HepG2 (cell line): ENCODE data around the gene RASL12. TPM values are rescaled to one million over a fixed set of nuclear protein-coding genes. Genes with fewer than 3 reads are reported as not detected.

ENCODE experiments used
- ATAC-seq: fragments of 200-7000 bp; cut with Tn5 transposase; 3 replicates; pipeline ENCODE4 v1.9.1; 2020; ENCODE audit warnings: mild to moderate bottlenecking, moderate library complexity
- BruUV-seq: library from RNA; stranded (reverse); fragments of 400-500 nt; replicated peaks from 2 replicates; lab custom pipeline; 2021; lab: Mats Ljungman, UMichigan
- CTCF ChIA-PET: fragments of 300-600 bp; formaldehyde crosslinking; extraction: SDS; loops from one replicate; lab custom pipeline; 2021; ENCODE audit warnings: low total read pairs, inconsistent platforms, low intra/inter-chr PET ratio; lab: Yijun Ruan, JAX
- POLR2A ChIA-PET: fragments of 350-600 bp; sonication (Branson Sonifier 250); formaldehyde crosslinking; loops from one replicate; lab custom pipeline; 2020; ENCODE audit warnings: antibody characterized with exemption, inconsistent platforms; lab: Yijun Ruan, JAX
- DNase-seq: peaks from one replicate; pipeline ENCODE4 v3.0.0-alpha.2; 2015; ENCODE audit warnings: low spot score
- FAIRE-seq: peaks from 3 replicates; lab custom pipeline; 2011; peaks lifted over from hg19 to GRCh38; lab: Jason Lieb, UNC
- H2AFZ ChIP-seq: one replicate; pipeline ENCODE4 v1.6.1; 2011; ENCODE audit warnings: low read length, inconsistent platforms
- H3K27ac ChIP-seq: fragments of 300-600 bp; 3 replicates; pipeline ENCODE4 v1.8.0; 2011; ENCODE audit warnings: mixed run types, mild to moderate bottlenecking, mixed read lengths, low read length, inconsistent platforms; ENCODE audit not compliant: insufficient read depth; ENCODE audit errors: extremely low read length
- H3K27me3 ChIP-seq, 2 experiments: fragments of 200-600 bp in 1 of 2; 2 replicates in 1 of 2; 3 replicates in 1 of 2; pipeline versions ENCODE4 v1.6.0 to v1.8.0; 2011; ENCODE audit warnings: low read length in 2 of 2, mild to moderate bottlenecking in 2 of 2, moderate library complexity in 2 of 2, inconsistent platforms in 1 of 2; ENCODE audit not compliant: insufficient read depth in 2 of 2, control insufficient read depth in 1 of 2
- H3K36me3 ChIP-seq, 2 experiments: fragments of 200-600 bp in 1 of 2; replicated peaks in 1 of 2; 2 replicates in 1 of 2; 3 replicates in 1 of 2; pipeline versions ENCODE4 v1.5.1 to v1.8.0; 2011; ENCODE audit warnings: low read length in 2 of 2, inconsistent platforms in 1 of 2; ENCODE audit not compliant: insufficient read depth in 2 of 2, control insufficient read depth in 1 of 2
- H3K4me1 ChIP-seq: 2 replicates; pipeline ENCODE4 v1.5.1; 2012; ENCODE audit warnings: low read length, inconsistent platforms; ENCODE audit not compliant: insufficient read depth
- H3K4me2 ChIP-seq: 2 replicates; pipeline ENCODE4 v1.6.0; 2011; ENCODE audit warnings: low read depth, low read length, inconsistent platforms
- H3K4me3 ChIP-seq, 3 experiments: fragments of 200-600 bp in 1 of 3; sonication (generic), shearing (Covaris generic) in 1 of 3; replicated peaks in 1 of 3; 2 replicates each; pipeline ENCODE4 v1.5.1; 2011 to 2016; ENCODE audit warnings: low read length in 3 of 3, inconsistent platforms in 2 of 3, low read depth in 2 of 3, mild to moderate bottlenecking in 2 of 3, control low read depth in 1 of 3, mixed read lengths in 1 of 3; ENCODE audit not compliant: insufficient read depth in 1 of 3
- H3K79me2 ChIP-seq: one replicate; pipeline ENCODE4 v1.6.1; 2011; ENCODE audit warnings: low read length, inconsistent platforms; ENCODE audit not compliant: insufficient read depth
- H3K9ac ChIP-seq: 2 replicates; pipeline ENCODE4 v1.6.0; 2011; ENCODE audit warnings: mild to moderate bottlenecking, low read depth, low read length, inconsistent platforms; ENCODE audit not compliant: insufficient read depth
- H3K9me3 ChIP-seq: 2 replicates; pipeline ENCODE4 v1.5.1; 2012; ENCODE audit warnings: mild to moderate bottlenecking, low read length
- H4K20me1 ChIP-seq: 2 replicates; pipeline ENCODE4 v1.6.0; 2011; ENCODE audit warnings: inconsistent platforms, mild to moderate bottlenecking, low read length, moderate library complexity; ENCODE audit not compliant: insufficient read depth
- AKAP8 ChIP-seq: sonication (generic); formaldehyde crosslinking; IDR thresholded peaks from 2 replicates; pipeline ENCODE4 v1.5.1; 2020; ENCODE audit warnings: mild to moderate bottlenecking, missing genetic modification reagents
- CEBPG ChIP-seq: IDR thresholded peaks from 2 replicates; pipeline ENCODE4 v1.6.1; 2016
- CREB1 ChIP-seq, 2 experiments: fragments of 450-650 bp in 1 of 2; IDR thresholded peaks; 2 replicates each; pipeline ENCODE4 v1.6.1; 2016 to 2017; ENCODE audit warnings: control low read depth in 1 of 2, mild to moderate bottlenecking in 1 of 2, missing compliant biosample characterization in 1 of 2, missing genetic modification characterization in 1 of 2
- DMAP1 ChIP-seq: IDR thresholded peaks from 2 replicates; pipeline ENCODE4 v1.6.1; 2016
- GLI4 ChIP-seq: sonication (generic); formaldehyde crosslinking; IDR thresholded peaks from 2 replicates; pipeline ENCODE4 v1.5.1; 2020; ENCODE audit warnings: missing genetic modification reagents, mild to moderate bottlenecking, moderate library complexity, borderline replicate concordance
- HHEX ChIP-seq: IDR thresholded peaks from 2 replicates; pipeline ENCODE4 v1.6.1; 2016; ENCODE audit warnings: control low read depth
- MAFG ChIP-seq: sonication (generic); formaldehyde crosslinking; IDR thresholded peaks from 2 replicates; pipeline ENCODE4 v1.5.1; 2020; ENCODE audit warnings: mild to moderate bottlenecking, missing genetic modification reagents
- MTA1 ChIP-seq: sonication (generic); formaldehyde crosslinking; IDR thresholded peaks from 2 replicates; pipeline ENCODE4 v1.4.0; 2020; ENCODE audit warnings: missing genetic modification reagents, mild to moderate bottlenecking, borderline replicate concordance
- NFKB2 ChIP-seq: sonication (generic); formaldehyde crosslinking; IDR thresholded peaks from 2 replicates; pipeline ENCODE4 v1.4.0; 2020; ENCODE audit warnings: missing genetic modification reagents, borderline replicate concordance
- NR2C2 ChIP-seq: sonication (generic); formaldehyde crosslinking; IDR thresholded peaks from 2 replicates; pipeline ENCODE4 v1.4.0; 2020; ENCODE audit warnings: missing genetic modification reagents, mild to moderate bottlenecking, moderate library complexity, borderline replicate concordance
- NR2F1 ChIP-seq, 2 experiments: fragments of 450-650 bp in 1 of 2; formaldehyde crosslinking in 1 of 2; IDR thresholded peaks; 2 replicates each; pipeline versions ENCODE4 v1.5.0 to v1.6.1; 2016 to 2020; ENCODE audit warnings: mild to moderate bottlenecking in 1 of 2, missing compliant biosample characterization in 1 of 2, missing genetic modification reagents in 1 of 2, moderate library complexity in 1 of 2
- PITX1 ChIP-seq: sonication (generic); formaldehyde crosslinking; IDR thresholded peaks from 2 replicates; pipeline ENCODE4 v1.5.1; 2020; ENCODE audit warnings: mild to moderate bottlenecking, missing genetic modification reagents
- RARA ChIP-seq: IDR thresholded peaks from 2 replicates; pipeline ENCODE4 v1.6.1; 2016; ENCODE audit warnings: missing genetic modification reagents, missing compliant biosample characterization
- TBL1XR1 ChIP-seq: fragments of 150-350 bp; IDR thresholded peaks from 2 replicates; pipeline ENCODE4 v1.6.1; 2014; ENCODE audit warnings: borderline replicate concordance, low read length; ENCODE audit not compliant: partially characterized antibody
- ZNF12 ChIP-seq: sonication (generic); formaldehyde crosslinking; IDR thresholded peaks from 2 replicates; pipeline ENCODE4 v1.5.0; 2020; ENCODE audit warnings: missing genetic modification reagents
- ZNF256 ChIP-seq: sonication (generic); formaldehyde crosslinking; conservative IDR thresholded peaks from 2 replicates; pipeline ENCODE4 v1.4.0; 2020; ENCODE audit warnings: missing genetic modification reagents
- ZNF282 ChIP-seq: fragments of 450-650 bp; IDR thresholded peaks from 2 replicates; pipeline ENCODE4 v1.6.1; 2018; ENCODE audit not compliant: partially characterized antibody
- WGBS: methylation state at CpG from one replicate; pipeline ENCODE4 v1.1.6; 2017; ENCODE audit warnings: low lambda C conversion rate; 5-methylcytosine and 5-hydroxymethylcytosine counted together
- in situ Hi-C: cut with HindIII; loops from 2 replicates; pipeline ENCODE4 v1.10.0; 2017; ENCODE audit warnings: low pct_unique_long_range_greater_than_20kb; ENCODE audit not compliant: extremely low pct_ligation_motif_present
- intact Hi-C: fragments of 100-400 bp; cut with micrococcal nuclease; formaldehyde crosslinking; loops from one replicate; pipeline ENCODE4 v1.10.0; 2022; ENCODE audit not compliant: unreplicated experiment
- polyA plus RNA-seq, 8 experiments: library from polyadenylated mRNA; depleted of rRNA in 3 of 8; stranded (reverse) in 7 of 8; unstranded in 1 of 8; fragments of >200 nt; fragmentation: Illumina TruSeq in 4 of 8; extraction: Trizol in 4 of 8; gene quantifications; 2 replicates each; pipeline versions ENCODE4 v1.2.1 to v1.2.3, GENCODE V29; 2011 to 2016; ENCODE audit warnings: low read depth in 4 of 8, missing spikeins in 1 of 8, mixed read lengths in 1 of 8; ENCODE audit not compliant: insufficient read depth in 1 of 8
- total RNA-seq, 5 experiments: library from RNA; depleted of rRNA; stranded (reverse); fragments of >200 nt; fragmentation: Illumina TruSeq; extraction: Trizol; gene quantifications; 2 replicates each; pipeline ENCODE4 v1.2.3, GENCODE V29; 2016; ENCODE audit warnings: low read depth in 1 of 5
- TF ChIP-seq, protein P1 (sequence below): sonication (generic); formaldehyde crosslinking; IDR thresholded peaks from 2 replicates; pipeline ENCODE4 v1.4.0; 2020; ENCODE audit warnings: missing genetic modification reagents
- TF ChIP-seq, protein P2 (sequence below): sonication (generic); formaldehyde crosslinking; IDR thresholded peaks from 2 replicates; pipeline ENCODE4 v1.5.0; 2020; ENCODE audit warnings: mild to moderate bottlenecking, low read depth, missing genetic modification reagents, borderline replicate concordance
- TF ChIP-seq, protein P3 (sequence below): sonication (generic); formaldehyde crosslinking; IDR thresholded peaks from 2 replicates; pipeline ENCODE4 v1.8.1; 2022; ENCODE audit warnings: low read depth, mild to moderate bottlenecking, missing genetic modification reagents

The RASL12 gene
- total and polyA plus RNA-seq, 2 of the 13 experiments (the other 11 are each of a cell fraction or from before 2014, with no cell fraction given) = 0.16 to 0.55 TPM

DNA sequence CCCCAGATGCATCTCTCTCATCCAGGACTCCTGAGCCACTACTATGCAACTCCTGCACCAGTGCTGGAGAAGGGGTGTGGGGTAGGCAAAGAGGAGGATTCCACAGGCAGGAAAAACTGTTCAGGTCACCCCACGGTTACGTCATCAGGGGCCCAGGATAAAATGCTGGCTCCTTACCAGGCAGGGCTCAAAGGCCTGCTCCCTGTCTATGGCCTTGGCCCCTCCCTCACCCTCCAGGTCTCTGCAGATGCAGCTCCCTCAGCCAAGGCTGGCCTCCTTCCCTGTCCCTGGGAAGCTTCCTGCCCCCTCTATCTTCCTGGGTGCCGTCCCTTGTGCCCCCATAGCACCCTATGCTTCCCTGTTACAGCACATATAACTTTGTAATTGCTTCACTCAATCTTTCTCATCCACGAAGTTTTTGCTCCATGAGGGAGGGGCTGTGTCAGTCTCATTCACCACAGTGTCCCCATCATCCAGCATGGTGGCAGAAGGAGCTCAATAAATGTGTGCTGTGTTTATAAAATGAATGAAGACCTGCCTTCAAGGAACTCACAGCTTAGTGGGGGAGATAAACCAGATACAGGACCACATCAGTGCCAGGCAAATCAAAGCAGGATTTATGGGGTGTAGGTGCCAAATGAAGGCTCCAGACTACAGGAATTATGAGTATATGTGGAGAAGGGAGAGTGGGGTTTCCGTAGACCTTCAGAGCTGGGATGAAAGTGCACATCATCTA lies 27.4 kb upstream of the RASL12 start:
- Histone ChIP-seq H3K9me3 (no peaks in the 10 kb centered on the region), H3K27ac (no peak overlapping the region), H3K9ac (no peak overlapping the region), H3K27me3 (no peaks in the 10 kb centered on the region), H4K20me1 (no peaks in the 10 kb centered on the region), H3K79me2 (no peaks in the 10 kb centered on the region), H3K4me1 (peaks cover 31% of the 10 kb centered on the region), H3K36me3 (peaks cover 4 to 6% of the 10 kb centered on the region in 2 experiments; a peak in 4 of 5 replicates), H3K4me2 (peak overlapping the region; percentile 29), H2AFZ (no peak overlapping the region), H3K4me3 (peak overlapping the region in 1 of 3 experiments; percentile 7; a peak in 1 of 6 replicates)
- WGBS = 24% methylated on average over 3 of the region's 5 CpGs
- POLR2A ChIA-PET = interaction anchor here (1.2 to 1.5 kb wide), 2 partner anchors 11 to 37 kb away, joined by 3 read pairs; no protein-coding TSS in a partner anchor
- in situ Hi-C loops = no loop called here
- FAIRE-seq = no peak
- peak; percentile 31 for ATAC-seq
- intact Hi-C loops = no loop called here
- CTCF ChIA-PET = no interaction called here
- no TSS peak for BruUV-seq
- no peak for DNase-seq
- TF ChIP-seq TBL1XR1 = no peak
- TF ChIP-seq ZNF256 (CRISPR knock-in tag) = no peak
- TF ChIP-seq, protein P1, sequence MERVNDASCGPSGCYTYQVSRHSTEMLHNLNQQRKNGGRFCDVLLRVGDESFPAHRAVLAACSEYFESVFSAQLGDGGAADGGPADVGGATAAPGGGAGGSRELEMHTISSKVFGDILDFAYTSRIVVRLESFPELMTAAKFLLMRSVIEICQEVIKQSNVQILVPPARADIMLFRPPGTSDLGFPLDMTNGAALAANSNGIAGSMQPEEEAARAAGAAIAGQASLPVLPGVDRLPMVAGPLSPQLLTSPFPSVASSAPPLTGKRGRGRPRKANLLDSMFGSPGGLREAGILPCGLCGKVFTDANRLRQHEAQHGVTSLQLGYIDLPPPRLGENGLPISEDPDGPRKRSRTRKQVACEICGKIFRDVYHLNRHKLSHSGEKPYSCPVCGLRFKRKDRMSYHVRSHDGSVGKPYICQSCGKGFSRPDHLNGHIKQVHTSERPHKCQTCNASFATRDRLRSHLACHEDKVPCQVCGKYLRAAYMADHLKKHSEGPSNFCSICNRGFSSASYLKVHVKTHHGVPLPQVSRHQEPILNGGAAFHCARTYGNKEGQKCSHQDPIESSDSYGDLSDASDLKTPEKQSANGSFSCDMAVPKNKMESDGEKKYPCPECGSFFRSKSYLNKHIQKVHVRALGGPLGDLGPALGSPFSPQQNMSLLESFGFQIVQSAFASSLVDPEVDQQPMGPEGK (CRISPR knock-in tag) = 0 out of 2 replicates have a peak, but pooled peaks have one; percentile 42
- no peak for TF ChIP-seq MTA1
- 0 out of 2 replicates have a peak, but pooled peaks have one; percentile 34 for TF ChIP-seq CEBPG (CRISPR knock-in tag)
- no peak for TF ChIP-seq MAFG (CRISPR knock-in tag)
- TF ChIP-seq, protein P2, sequence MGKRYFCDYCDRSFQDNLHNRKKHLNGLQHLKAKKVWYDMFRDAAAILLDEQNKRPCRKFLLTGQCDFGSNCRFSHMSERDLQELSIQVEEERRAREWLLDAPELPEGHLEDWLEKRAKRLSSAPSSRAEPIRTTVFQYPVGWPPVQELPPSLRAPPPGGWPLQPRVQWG = no peak
- TF ChIP-seq HHEX (CRISPR knock-in tag) = no peak
- TF ChIP-seq GLI4 = no peak
- no peak for TF ChIP-seq NFKB2
- TF ChIP-seq AKAP8 (CRISPR knock-in tag) = no peak
- no peak for TF ChIP-seq NR2C2
- peak; percentile 69 for TF ChIP-seq RARA
- no peak for TF ChIP-seq DMAP1 (CRISPR knock-in tag)
- TF ChIP-seq CREB1 (IDR thresholded peaks at IDR 0.05) = peak; percentile 77
- no peak; the same call in 1 of the 2 replicates for TF ChIP-seq CREB1 (CRISPR knock-in tag; IDR thresholded peaks at IDR 0.05)
- no peak for TF ChIP-seq ZNF12 (CRISPR knock-in tag)
- TF ChIP-seq, protein P3, sequence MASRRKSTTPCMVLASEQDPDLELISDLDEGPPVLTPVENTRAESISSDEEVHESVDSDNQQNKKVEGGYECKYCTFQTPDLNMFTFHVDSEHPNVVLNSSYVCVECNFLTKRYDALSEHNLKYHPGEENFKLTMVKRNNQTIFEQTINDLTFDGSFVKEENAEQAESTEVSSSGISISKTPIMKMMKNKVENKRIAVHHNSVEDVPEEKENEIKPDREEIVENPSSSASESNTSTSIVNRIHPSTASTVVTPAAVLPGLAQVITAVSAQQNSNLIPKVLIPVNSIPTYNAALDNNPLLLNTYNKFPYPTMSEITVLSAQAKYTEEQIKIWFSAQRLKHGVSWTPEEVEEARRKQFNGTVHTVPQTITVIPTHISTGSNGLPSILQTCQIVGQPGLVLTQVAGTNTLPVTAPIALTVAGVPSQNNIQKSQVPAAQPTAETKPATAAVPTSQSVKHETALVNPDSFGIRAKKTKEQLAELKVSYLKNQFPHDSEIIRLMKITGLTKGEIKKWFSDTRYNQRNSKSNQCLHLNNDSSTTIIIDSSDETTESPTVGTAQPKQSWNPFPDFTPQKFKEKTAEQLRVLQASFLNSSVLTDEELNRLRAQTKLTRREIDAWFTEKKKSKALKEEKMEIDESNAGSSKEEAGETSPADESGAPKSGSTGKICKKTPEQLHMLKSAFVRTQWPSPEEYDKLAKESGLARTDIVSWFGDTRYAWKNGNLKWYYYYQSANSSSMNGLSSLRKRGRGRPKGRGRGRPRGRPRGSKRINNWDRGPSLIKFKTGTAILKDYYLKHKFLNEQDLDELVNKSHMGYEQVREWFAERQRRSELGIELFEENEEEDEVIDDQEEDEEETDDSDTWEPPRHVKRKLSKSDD (CRISPR knock-in tag) = no peak
- TF ChIP-seq ZNF282 = no peak
- TF ChIP-seq PITX1 (CRISPR knock-in tag) = 0 out of 2 replicates have a peak, but pooled peaks have one; percentile 28
- TF ChIP-seq NR2F1 (CRISPR knock-in tag; IDR thresholded peaks at IDR 0.05) = no peak
